Smooth muscle cell of the brain vasculature (primary cell): ENCODE measurements around the gene PAOX.
"Not testable (repeated sequence)": the region's sequence is repeated elsewhere in the genome, so short reads cannot be mapped to it uniquely, and the experiment has no call there.

Experiments
- DNase-seq: peaks from one replicate; pipeline ENCODE4 v3.0.0-alpha.2; 2012; ENCODE audit warnings: low read depth, low spot score

PAOX gene

DNA sequence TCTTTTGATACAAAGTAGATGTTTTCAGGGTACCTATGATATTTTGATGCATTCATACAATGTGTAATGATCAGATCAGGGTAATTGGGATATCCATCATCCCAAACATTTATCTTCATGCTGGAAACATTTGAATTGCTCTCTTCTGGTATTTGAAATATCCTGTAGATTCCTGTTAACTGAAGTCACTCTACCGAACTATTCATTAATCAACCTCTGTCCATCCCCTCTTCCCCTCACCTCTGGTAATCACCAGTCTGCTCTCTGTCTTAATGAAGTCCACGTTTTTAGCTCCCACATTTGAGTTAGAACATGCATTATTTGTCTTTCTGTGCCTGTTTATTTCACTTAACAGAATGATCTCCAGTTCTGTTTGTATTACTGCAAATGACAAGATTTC lies 26.2 kb downstream of the PAOX start:
- no peak for DNase-seq

DNA sequence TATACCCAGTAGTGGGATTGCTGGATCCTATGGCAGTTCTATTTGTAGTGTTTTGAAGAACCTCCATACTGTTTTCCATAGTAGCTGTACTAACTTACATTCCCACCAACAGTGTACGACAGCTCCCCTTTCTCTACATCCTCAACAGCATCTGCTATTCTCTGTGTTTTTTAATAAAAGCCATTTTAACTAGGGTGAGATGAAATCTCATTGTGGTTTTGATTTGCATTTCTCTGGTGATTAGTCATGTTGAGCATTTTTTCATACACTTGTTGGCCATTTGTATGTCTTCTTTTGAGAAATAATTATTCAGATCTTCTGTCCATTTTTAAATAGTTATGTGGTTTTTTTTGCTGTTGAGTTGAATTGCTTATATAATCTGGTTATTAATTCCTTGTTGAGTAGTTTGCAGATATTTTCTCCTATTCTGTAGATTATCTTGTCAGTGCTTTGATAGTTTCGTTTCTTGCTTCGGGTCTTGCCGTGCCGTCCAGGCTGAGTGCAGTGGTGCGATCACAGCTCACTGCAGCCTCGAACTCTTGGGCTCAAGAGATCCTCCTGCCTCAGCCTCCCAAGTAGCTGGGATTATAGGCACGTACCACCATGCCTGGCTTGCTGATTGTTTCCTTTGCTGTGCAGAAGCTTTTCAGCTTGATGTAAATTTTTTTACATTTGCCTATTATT lies 26.9 kb downstream of the PAOX start:
- DNase-seq, result no peak

DNA sequence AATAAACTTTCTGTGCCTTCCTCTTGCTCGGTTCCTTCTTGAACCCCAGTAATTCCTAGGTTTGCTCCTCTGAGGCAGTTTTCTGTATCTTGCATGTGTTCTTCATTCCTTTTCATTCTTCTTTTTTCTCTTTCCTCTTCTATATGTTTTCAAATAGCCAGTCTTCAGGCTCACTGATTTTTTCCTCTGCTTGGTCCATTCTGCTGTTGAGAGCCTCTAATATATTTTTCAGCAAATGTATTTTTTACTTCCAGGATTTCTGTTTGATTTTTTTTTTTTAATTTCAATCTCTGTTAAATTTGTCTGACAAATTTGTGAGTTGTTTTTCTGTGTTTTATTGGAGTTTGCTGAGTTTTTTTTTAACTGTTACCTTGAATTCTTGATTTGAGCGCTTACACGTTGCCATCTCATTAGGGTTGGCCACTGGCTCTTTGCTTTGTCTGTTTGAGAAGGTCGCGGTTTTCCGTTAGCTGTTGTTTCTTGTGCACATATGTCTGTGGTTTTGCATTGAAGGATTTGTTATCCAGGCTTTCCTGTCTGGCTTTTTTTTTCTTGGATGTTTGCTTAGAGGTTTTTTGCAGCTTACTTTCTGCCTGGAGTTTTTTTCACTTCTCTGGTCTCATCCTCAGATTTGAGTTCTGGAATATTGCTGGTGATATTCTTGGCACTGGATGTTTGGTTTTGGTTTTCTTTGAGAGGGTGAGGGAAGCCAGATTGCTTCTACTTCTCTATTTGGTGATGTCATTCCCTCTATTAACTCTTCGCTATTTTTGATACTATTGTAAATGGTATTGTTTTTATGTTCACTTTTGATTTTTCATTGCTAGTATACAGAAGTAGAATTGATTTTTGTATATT lies 32.7 kb downstream of the PAOX start:
- DNase-seq, result no peak

DNA sequence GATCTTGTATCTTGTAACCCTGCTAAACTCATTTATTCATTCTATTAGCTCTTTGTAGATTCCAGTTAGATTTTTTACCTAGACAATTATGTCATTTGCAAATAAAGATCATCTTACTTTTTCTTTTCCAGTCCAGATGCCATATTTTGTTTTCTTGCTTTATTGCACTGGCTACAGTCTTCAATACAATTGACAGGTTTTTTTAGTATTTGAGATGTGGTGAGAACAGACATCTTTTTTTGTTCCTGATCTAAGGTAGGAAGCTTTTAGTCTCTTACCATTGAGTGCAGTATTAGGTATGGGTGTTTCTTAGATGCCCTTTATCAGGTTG lies 33.3 kb downstream of the PAOX start:
- no peak for DNase-seq

DNA sequence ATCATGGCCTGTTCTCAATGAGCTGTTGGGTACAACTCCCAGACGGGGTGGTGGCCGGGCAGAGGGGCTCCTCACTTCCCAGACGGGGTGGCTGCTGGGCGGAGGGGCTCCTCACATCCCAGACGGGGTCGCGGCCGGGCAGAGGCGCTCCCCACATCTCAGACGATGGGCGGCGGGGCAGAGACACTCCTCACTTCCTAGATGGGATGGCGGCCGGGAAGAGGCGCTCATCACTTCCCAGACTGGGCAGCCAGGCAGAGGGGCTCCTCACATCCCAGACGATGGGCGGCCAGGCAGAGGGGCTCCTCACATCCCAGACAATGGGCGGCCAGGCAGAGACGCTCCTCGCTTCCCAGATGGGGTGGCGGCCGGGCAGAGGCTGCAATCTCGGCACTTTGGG lies 35.3 kb downstream of the PAOX start:
- not testable (repeated sequence) for DNase-seq

DNA sequence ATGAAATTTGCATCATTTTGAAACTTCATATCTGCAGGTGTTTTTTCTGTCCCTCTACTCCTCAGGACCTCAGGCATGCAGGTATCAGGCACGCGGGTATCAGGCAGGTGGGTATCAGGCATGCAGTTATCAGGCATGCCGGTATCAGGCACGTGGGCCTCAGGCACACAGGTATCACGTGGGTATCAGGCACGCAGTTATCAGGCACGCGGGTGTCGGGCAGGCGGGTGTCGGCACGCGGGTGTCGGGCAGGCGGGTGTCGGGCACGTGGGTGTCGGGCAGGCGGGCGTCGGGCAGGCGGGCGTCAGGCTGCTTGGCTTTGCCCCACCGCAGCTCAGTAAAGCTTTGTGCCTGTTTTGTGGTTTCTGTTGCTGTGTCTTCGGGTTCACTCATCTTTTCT lies 36.7 kb downstream of the PAOX start:
- DNase-seq, result no peak

DNA sequence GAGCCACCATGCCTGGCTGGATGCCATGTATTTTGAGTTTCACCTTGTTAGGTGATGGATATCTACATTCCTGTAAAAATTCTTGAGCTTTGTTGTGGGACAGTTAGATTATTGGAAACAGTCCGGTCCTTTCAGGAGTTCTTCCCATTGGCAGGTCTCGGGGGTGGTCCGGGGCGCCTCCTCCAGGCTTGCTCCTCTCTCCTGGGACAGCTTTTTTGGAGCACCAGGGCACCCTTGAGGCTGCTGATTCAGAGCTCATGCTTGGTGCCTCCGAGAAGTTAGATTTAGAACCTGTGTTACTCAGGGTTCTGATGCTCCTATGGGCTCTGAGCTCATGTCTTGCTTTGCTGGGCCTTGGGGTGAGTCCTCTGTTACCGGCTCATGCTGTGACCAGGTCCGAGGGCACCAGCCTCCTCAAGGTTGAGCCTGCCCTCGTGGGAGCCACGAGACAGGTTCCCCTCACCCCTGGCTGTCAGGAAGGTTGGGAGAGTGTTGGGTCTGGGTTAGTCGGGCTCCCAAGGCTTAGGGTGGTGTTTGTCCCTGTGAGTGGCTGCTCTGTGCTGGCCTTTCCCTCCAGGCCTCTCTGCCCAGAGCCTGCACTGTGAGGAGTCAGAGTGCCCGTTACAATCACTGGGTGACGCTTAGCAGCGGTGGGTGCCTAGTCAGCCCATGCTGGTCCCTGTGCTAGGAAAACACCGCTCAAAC lies 39.4 kb downstream of the PAOX start:
- DNase-seq, result no peak

DNA sequence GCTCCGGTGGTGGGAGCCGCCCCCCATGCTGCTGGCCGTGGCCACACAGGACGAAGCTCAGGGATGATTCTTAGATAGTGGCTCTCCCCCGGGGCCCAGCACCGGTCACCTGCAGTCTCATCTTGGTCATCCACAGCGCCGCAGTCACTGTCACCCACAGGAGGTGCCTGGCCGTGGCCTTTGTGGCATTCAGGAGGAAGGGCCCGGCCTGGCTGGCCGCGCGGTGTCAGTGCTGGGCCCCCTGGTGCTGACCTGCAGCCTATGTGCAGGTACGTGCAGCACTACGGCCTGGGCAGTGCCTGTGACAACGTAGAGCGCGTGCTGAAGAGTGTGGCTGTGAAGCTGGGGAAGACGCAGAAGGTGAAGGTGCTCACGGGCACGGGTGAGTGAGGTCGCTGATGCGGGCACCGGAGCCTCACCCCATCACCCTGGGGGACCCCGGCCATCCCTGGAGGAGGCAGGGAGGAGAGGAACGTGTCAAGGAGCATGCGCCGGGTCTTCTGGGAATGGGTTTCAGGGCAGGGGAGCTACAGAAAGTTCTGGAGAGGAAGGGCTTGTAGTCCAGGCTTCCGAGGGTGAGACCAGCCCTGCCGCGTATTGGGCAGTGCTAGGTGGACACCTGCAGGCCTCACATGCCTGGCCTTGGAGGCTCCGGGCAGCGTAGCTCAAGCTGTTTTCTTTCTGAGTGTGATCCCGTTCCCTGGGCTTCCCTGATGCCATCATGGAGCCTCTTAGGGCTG lies 40.3 kb downstream of the PAOX start:
- no peak for DNase-seq

DNA sequence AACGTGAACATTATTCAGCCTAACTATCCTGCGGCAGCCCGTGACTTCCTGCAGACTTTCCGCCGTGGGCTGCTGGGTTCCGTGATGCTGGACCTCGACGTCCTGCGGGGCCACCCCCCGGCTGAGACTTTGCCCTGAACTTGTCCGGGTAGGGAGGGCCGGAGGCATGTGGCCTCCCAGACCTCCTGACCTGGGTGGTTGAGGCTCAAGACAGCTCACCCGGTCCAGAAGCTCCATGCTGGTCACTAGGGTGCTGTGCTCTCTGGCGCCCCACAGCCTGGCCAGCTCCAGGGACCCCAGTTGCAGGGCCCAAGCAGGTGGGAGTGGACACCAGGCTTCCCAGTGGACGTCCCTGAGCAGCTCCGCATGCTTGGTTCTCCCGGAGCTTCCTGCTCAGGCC lies 41.0 kb downstream of the PAOX start:
- no peak for DNase-seq

DNA sequence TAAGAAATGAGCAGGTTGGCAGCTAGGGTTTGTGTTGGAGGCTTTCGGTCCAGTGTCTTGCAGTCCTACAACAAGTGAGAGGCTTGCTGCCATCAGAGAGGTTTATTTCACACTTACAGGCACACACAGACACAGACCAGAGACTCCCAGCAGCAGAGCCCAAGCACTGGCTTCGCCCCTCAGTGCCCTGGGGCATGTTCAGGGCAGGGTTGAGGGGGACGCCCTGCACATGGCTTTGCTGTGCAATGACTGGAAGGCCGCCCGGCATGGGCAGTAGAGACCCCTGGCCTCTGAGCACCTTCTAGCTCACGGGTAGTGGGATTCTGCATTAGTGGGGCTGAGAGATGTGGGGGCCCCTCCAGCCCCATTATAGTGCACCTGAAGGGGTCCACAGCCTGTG lies 41.5 kb downstream of the PAOX start:
- no peak for DNase-seq

DNA sequence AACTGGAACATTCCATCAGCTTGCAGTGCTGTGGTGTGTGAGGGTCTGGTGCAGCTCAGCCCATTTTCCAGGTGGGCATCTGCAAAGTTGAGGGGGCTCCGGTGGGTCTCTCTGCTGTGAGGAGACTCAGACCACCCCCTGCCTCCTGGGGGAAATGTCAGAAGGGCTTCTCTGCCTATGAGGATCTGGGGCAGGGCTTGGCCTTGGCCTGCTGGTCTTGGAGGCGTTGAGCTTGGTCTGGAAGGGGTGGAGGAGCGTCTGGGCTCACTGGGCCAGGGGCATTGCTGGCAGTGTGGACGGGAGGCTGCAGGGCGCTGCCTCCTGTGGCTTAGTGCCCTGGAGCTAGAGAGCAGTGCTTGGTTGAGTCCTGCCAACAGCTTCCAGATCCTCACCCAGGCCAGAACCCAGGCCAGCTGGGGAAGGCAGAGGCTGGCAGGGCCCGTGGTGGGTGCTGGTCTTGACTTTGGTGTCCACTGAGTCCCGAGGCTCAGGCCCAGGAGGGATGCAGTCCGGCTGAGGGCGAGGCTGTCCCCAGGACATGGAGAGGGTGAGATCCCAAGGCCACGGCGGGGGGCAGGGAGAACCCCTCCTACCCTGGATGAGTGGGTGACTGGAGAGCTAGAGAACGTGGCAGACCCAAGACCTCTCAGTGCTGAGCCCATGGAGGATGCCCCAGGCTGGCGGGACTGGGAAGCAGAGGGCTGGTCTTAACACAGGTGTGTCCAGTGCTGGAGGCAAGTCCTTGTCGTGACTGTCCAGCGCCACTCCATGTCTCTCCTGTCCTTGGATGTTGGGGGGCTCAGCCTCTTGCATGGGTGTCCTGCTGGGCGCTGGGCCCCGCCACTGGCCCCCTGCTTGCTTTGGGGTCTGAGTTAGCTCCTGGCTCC lies 42.5 kb downstream of the PAOX start:
- no peak for DNase-seq

DNA sequence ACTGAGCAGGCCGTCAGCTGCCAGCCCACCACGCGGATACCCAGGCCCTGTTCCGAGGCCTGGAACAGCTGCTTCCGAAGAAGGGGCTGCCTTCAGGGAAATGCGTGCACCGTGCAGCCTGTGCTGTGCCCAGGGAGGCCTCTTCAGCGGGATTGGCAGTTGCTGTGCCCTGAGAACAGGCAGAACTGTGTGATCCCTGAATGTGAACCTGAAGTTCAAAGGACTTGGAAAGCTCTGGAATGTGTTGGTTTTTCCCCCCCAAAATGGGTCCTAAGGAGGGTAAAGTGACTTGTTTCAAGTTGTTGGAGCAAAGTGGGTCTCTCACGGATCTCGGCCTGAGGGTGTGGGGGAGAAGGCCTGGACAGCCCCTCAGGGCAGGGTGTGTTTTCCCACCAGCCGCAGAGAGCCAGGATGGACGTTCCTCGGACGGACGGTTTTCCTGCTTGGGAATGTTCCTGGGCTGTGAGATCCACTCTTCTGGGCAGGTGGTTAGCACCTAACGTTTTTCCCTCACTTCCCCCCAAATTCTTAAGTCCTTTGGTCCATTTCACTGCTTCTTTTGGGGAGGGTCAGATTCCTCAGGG lies 43.3 kb downstream of the PAOX start:
- DNase-seq, result no peak

DNA sequence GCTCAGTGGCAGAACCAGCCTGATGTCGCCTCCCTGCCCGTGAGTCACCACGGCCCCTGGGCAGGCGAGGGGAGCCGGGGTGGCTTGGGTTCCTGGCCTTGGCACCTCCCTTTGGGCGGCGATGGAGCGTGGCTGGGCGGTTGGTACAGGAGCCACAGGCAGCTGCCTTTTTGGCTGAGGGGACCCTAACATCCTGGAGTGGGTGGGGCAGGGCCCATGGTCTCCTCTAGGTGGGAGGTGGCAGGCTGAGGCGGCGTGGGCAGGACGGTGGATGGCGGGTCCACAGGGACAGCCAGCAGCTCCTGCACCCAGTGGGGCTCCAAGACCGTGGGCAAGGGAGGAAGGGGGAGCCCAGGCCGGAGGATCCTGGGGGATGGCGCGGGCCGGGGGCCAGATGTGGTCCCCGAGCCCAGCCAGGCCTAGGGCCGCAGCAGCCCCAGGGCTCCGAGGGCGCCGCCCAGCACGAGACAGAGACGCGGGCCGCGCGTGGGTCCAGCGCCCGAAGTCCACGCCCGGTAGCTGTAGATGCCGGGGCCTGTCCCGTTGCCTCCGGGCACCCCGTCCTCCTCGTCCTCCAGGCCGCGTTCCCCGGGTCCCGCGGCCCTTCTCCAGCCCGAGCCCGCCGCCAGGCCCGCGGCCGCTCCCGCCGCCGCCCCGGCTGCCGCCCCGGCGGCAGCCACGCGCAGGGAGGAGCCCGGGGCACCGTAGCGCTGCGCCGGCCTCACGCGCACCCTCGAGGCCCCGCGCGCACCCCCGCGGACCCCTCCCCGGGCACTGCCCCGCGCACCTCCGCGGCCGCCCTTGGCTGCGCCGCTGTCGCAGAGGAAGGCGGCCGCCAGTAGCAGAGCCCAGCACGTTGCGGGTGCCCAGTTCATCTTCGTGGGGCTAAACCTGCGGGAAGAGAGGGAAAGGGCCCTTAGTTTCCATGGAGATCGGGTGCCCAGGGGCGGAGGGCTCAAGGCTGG lies 44.0 kb downstream of the PAOX start:
- DNase-seq, result no peak

DNA sequence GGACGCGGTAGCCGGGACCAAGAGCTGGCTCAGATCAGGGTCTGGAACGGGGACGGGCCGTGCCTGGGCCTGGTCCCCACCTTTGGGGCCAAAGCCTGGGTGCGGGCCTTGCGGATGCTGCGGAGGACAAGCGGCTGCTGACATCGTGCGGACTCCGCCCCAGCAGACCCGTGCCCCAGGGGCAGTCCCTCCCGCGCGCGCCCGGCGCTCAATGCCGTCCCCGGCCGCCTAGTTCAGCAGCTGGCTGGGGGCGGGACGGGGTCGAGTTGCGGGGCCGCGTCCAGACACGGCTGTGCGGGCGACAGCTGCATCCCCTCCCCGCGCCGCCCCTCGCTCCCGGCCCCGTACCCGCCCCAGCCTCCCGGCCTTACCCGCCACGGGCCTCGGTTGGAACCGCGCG lies 45.0 kb downstream of the PAOX start:
- DNase-seq, result not testable (repeated sequence)

DNA sequence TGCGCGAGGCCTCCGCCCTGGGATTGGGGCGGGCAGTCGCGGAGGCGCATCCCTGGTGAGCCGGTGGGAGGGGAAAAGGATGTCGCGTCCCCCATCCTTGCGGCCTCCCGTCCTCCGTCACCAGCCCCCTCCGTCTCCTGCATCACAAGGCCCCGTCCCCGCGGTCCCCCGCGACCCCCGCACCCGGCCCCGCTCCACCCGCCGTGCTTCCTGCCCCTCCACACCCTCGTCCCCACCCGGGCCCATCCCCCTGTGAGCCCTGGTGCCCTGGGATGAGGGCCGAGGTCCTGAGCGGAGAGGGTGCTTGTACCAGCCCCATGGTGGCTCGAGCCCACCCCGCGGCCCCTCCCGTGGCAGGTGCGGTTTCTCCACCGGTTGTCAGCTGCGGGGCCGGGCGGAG lies 45.5 kb downstream of the PAOX start, which contains the start of gene SPRN:
Gene SPRN, minus strand, starts transcription at position 25 of the 400 bp plus-strand sequence. CDS start 944 bp downstream, outside the sequence.
- not testable (repeated sequence) for DNase-seq

DNA sequence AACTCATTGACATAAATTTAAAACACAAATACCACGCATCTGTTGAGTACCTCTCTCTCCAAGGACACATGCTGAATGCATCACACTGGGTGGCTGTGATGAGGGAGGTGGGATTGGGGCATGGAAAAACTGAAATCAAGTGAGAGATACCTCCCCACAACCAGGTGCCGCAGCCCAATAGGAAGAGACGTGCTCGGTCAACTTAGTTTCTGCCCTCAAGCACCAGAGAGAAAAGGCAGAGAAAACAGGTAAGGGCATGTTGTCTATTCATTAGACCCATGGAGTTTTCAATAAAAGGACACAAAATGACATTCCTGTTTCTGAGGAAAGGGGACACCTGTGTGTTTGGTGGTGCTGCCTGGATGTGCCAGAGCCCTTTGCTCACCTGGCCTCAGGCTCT lies 50.5 kb downstream of the PAOX start:
- DNase-seq, result not testable (repeated sequence)

DNA sequence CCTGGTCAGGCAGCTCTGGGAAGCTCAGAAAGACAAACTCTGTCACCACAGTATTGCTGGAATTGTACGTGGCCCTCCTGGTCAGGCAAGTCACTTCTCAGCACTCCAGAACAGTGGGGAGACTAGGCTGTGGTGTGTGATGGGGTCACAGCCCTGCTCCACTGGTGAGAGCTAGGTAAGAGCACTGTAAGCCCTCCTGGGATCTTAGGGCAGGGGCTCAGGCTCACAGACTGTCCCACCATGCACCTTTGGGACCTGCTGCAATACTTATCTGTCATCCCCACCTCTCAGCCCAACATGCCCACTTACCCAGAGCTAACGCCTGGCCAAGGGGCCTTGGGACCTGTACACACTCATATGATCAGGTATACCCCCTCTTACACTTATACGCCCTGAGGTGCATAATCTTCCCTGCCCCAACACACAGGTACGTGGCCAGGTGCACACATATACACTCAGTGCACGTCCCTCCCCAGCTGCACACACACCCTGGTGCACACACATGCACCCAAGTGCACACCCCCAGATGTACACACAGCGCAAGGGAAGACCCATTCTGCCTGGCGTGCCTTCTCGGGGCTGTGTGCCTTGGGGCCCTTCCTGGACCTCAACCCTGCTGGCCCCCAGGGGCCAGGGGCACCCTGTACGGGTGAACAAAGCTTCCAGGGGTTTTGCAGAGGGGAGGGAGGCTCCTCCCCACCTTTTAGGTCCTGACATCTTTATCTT lies 53.0 kb downstream of the PAOX start:
- not testable (repeated sequence) for DNase-seq

DNA sequence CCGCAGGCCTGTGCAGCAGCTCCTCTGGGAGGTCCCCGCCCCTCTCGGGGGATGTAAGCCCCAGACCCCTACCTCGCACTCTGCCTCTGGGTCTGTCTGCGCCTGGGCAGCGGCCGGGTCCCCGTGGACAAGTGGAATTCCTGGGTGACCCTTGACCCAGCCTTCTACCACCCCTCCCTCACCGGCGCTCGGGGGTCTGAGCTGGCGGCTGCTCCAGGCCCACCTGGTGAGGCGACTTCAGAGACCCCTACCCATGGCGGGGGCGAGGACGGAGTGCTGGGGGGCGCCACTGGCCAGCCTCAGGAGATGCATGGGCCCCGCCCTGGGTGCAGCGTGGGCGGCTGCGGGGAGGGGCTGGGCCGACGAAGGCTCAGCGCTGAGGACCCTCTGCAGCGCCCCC lies 53.7 kb downstream of the PAOX start:
- not testable (repeated sequence) for DNase-seq
